HG03442 (cell line): ENCODE results near the gene EMX2.
"Not testable (repeated sequence)": the region's sequence is repeated elsewhere in the genome, so short reads cannot be mapped to it uniquely, and the experiment has no call there.

Experiments used
- ATAC-seq: cut with Tn5 transposase; IDR thresholded peaks from one replicate; pipeline ENCODE4 v1.9.1; 2021; ENCODE audit warnings: mild to moderate bottlenecking, moderate library complexity; ENCODE audit not compliant: unreplicated experiment

The EMX2 gene

DNA sequence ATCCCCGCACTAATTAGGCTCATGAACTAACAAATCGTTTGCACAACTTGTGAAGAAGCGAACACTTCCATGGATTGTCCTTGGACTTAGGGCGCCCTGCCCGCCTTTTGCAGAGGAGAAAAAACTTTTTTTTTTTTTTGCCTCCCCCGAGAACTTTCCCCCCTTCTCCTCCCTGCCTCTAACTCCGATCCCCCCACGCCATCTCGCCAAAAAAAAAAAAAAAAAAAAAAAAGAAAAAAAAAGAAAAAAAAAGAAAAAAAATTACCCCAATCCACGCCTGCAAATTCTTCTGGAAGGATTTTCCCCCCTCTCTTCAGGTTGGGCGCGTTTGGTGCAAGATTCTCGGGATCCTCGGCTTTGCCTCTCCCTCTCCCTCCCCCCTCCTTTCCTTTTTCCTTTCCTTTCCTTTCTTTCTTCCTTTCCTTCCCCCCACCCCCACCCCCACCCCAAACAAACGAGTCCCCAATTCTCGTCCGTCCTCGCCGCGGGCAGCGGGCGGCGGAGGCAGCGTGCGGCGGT, at the start of gene EMX2:
TSS of gene EMX2 (plus strand) at position 41 of the 519 bp plus-strand sequence. CDS start 522 bp downstream, outside the sequence.
- no peak for ATAC-seq

DNA sequence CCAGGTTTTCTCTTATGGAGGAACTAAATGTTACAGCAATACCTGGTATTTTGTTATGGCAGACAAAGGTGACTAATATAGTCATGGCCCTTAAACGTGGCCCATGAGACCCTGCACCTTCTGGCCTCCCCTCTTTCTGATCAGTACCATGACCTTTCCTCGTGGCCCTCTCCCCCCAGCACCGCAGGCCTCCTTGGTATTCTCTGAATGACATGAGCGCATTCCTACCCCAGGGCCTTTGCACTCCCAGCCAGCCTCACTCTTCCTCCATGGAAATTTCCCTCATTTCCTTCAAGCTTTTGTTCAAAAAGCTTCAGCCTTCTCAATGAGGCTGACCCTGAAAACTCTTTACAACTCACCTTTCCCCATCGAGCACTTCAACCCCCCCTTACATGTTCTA, 46.5 kb upstream of the EMX2 start:
- ATAC-seq, result no peak

DNA sequence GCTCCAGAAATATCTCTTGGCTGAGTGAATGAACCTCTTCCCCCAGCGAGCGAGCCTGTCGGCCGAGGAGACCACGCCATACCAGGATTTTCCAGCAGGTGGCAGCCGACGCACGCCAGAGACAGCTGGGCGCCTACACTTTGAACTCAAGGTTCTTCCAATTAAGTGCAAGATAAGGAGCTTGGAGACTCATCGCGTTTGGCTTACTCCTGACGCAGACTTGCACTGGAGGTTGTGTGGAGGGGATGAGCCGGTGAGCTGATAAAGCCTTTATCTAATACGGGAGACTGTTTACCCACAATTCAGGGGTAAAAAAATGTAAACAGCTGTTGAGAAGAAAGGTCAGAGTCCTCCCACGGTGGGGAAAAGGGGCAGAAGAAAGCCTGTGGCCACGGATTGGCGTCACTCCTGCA, 45.9 kb upstream of the EMX2 start:
- peak; percentile 71 for ATAC-seq

DNA sequence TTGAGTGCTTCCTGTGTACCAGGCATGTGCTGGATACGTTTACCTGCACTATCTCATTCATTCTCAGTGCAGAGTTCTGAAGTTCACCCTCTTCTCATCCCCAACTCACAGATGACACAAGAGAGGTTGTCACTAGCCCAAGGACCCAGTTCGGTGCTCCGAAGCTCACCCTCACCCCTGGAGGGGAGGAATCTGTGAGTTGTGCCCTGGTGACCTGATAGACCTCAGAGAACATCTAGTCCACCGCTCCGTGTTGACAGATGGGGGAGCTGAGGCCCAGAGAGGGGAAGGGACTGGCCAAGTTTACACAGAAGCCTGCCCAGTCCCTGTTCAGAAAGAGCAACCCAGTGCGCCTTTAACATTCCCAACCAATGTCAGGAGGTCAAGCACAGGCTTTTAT, 44.8 kb upstream of the EMX2 start:
- no peak for ATAC-seq

DNA sequence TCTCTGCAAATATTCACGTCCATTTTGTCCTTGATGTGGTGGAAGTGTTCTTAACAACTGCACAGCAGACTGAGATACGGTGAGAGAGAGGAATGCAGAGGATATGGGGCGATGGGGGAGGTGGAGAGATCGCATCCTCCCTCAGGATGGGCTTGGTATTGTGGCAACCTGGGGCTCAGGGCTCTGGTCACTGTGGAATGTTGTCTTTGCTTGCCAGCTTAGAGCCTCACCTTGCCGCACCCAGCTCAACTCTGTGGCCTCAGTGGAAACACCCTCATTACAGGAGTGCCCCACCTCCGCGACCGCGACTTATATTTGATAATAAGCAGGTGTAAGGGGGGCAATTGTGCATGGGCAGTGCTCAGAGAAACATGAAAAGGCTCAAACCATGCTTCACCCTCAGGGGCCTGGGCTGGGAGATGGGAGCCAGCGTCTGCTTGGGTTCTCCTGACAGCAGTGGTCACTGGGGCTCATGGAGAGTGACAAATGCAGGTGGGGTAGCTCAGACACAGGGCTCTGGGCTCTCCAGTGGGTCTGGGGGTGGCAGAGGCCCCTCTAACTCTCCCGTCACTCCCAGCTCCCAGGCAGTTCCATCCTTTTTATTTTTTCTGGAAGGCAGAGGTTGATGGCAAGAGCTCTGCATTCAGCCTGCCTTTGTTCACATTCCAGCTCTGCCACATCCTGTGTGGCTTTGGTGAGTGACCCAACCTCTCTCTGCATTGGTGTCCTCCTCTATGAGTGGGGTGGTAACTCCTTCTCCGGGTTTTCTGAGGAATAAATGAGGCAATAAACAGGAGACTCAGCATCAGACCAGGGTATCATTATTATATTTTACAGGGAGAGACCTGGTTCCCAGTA, 43.1 kb upstream of the EMX2 start:
- no peak for ATAC-seq

DNA sequence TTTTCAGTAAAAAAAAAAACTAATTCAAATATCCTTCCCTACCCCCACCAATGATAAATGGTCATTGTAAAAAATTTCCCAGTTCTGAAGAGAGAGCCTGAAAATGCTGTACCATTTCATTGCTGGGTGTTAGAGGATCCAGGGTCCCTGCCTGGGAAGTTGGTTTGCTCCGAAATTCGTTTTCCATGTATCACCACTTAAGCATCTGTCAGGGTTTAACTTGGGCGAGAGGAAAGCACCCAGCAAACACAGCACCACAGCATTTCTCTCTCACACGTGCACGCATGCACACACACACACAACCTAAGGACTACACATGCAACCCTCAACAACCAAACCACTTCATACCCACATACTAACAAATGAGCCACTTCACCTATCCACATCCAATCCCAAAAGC, 42.1 kb upstream of the EMX2 start:
- no peak for ATAC-seq

DNA sequence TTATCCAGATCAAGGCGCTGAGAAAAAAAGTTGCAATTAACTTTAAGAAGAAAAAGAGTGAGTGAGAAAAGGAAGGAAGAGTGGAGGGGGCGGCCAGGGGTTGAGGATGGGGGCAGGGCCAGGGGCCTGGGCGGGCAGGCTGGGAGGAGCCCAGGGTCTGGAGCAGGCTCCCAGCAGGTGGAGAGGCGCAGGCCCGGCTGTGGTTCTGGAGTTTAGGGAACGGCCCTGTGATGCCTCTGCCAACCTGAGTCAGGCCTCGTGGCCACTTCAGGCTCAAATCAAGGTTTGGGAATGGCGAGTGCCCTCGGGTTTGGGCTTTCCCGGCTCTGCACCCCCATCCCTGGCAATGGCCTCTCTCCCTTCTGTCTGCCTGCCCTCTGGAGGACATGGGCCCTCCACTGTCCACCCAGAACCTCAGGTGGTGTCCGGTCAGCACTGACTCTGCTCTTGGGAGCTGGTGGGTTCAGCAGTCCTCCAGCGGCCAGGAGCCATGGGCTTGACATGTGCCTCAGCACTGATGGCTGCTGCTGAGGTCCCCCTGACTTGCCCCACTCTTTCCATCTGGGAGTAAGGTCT, 41.0 kb upstream of the EMX2 start:
- ATAC-seq, result no peak

DNA sequence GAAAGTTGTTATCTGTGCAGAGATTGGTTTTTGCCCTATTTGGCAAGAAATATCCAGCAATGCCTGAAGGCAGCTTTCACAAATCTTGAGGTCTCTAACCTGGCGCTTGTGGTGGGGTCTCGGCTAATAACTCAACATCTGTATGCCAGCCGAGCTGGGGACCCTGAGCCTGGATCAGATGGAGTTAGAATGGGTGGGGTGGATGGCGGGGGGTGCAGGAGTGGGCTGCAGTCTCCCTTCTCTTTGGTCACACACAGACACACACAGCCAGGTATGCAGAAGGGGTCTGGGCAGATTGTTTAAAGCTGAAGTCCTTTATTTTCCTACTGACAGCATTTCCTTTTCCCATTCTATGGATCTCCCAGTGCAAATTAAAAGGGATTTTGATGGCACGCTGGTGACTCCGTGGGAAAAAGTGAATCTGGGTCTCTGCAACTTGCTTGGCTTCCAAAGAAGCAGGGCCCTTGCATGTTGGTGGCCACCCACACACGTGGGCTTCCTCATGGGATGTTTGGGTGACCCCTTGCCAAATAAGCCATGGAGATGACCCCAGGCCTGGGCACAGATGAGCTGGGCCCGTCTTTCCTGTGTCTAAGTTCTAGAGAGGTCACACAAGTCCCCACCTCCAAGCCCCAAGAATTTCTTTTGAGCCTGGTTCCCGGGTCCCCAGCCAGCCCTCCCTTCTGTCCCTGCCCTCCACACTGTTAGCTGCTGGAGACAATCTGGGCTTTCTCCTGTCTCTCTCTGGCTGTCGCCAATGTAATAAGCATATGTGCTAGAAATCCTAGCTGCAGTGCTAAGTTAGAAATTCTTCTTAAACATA, 39.9 kb upstream of the EMX2 start:
- peak; percentile 13 for ATAC-seq

DNA sequence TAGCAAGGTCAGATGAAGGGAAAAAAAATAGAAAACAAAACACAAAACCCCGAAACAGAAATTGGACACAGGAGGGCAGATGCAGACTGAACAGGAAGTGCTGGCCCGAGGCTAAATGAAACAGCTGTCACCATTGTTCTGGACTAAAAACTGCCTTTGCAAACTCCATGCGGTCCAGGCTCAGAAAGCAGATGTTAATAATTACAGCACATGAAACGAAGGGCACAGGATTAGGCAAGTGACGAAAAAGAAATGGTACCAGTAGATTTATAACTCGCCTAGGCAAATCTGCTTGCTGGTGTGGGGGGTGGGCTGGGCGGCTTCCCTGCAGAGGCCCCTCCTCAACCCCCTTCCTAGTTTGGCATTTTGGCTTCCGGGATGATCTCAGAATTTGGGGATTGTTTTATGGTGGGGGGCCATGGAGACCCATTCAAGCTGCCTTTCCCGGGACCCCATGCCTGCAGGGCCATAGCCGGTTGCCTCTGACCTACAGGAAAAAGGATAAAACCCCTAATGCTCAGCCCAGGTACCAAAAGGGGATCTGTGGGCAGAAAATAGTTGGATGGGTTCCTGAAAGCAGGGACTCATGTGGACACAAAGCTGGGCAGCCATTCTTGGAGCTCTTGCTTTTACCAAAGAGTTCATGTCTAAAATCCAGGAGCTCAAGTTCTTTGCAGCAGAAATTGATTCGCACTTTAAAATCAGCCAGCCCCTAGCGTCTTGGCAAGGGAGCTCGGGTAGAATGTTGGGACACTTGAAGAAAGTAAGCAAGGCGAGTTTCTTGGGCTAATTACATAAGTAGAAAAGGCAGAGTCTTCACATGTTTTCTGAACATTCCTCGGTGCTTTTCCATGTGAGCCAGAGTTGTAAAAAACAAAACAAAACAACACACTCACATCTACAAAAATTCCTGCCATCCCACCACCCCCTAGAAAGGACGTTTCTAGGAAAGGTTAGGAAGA, 39.0 kb upstream of the EMX2 start:
- peak; percentile 73 for ATAC-seq

DNA sequence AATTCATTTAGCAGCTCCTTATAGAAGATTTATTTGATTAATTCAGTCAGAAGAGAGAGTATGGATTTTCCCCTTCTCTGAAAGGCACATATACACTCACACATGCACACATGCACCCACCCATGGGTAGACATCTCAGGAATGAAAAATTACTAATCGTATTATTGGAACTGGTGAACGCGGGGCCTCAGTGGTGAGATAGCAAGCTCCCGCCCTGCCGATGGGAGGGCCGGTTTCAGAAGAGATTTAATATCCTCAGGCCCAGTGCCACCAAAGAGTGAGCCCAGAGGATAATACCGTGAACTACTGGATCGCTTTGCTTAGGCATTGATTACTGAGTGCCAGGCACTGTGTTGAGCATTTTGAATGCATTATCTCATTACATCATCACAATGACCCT, 38.0 kb upstream of the EMX2 start:
- no peak for ATAC-seq

DNA sequence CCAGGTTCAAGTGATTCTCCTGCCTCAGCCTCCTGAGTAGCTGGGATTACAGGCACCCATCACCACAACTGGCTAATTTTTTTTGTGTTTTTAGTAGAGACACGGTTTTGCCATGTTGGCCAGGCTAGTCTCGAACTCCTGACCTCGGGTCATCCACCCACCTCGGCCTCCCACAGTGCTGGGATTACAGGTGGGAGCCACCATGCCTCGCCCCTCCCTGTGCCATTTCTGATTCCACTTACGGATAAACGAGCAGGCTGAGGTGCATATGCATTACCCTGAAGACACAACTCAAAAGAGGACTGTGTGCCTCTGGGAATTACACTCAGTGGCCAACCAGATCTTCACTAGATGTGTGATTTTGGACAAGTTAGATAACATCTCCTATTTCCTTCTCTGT, 35.5 kb upstream of the EMX2 start:
- not testable (repeated sequence) for ATAC-seq

DNA sequence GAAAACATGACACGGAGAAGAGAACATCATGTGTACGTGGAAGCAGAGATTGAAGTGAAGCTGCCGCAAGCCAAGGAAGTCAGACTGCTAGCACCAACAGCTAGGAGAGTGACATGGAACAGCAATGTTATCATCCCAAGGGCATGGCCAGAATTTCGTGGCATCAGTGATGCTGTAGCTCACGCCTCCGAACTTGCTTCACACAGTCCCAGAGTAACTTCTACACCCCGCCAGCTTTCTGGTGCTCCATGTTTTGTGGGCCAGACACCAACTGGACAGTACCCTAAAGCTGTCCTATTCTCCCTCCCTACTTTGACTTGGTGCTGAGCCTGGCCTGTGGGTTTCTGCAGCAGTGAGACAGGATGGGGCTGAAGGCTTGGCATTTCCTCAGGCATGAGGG, 33.0 kb upstream of the EMX2 start:
- ATAC-seq, result no peak

DNA sequence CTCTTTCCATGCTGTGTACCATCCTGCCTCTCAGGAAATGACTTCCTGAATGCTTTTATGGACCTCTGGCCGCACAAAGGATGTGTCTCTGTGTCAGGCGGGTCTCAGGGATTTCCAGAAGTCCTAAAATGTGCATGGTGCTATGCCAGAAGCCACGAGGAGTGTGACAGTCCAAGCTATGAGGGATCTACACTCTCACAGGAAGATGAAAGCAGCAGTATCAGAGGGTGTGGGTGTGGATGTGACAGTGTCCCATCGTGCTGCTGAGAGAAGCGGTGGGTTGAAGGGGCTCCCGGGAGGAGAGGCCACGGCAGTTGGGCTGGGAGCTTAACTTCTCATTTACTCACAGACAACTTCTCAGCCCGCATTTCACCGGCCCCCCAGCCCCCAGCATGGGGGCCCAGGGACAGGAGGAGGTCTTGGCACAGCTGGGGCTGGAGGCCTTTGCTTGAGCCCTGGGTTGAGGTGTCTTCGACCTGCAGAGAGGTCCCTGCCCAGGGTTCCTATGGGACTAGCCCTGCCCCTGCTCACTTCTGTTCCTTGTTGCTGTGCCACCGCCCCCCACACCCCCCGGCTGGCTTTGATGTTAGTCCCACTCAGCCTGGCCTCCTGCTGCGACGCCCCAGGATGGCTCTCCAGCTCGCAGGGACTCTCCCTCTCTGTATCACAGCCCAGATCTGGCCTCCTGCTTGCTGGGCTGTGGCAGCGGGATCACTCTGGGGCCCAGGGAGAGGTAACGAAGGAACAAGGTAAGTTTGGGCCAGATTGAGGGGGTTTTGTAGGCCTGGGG, 30.8 kb upstream of the EMX2 start:
- ATAC-seq, result no peak

DNA sequence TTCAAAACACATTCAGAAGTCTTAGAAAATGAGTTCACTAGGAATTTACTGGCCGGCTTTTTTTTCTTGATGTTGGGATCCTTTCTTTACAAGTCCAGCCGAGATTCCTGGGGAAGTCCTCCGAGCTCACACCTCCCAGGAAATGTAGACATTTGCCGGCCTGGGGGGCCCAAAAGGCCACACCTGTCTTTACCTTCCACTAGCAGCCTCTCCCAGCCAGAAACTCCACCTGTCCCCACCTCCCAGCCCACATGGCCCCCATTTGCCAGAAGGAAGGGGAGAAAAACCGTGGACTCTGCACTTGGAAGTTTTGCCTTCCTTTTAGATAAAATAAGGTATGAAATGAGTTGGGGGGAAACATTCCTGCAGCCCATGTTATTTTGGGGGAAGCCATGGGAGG, 27.6 kb upstream of the EMX2 start:
- no peak for ATAC-seq

DNA sequence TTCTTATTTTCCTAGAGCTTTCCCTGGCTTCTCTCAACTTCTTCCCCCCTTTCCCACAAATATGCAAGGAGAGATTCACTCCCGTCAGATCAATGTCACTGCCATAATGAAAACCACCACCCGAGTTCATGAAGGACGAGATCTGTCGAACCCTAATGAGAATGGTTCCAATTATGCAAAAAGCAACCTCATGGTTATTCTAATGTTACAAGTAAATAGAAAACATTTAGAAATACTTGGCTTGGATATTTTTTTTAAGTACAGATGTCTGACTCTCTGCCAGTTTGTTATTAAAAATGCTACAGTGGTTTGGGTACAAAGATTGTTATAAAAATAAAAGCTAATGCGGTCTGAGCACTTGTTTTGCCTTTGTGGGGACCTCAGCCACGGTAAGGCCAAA, 25.9 kb upstream of the EMX2 start:
- ATAC-seq, result no peak

DNA sequence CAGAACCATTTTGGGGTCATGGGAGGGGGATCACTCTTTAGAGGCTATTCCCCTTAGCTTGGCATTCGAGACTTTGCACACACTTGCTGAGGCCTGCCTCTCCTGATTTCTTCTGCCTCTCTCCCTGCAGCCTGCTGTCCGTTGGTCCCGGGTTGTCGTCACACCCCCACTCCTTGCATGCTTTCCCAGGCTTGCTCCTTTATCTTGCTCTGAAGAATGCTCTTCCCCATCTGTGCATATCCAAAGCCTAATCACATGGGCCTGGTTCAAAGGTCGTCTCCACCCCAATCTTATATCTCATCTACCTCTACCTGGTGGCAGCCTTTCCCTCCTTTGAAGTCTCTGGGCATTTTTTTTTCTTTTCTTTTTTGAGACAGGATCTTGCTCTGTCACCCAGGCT, 24.3 kb upstream of the EMX2 start:
- no peak for ATAC-seq

DNA sequence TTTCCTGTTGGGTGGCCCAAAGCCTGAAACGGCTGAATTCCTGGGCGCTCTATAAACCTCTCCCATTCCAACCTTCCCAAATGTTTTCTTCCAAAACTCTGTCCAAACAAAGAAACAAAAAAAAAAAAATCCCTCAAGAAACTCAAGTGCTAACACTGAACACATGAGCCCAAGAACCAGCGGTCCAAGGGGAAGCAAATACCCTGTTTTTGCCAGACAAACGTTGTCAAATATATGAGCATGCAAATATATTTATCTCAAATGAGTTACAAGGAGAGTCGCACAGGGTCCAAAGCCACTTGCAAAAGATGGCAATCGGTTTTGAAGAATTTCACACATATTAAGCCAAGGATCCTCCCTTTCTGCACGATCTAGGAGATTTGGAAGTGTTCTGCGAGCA, 23.3 kb upstream of the EMX2 start:
- no peak for ATAC-seq

DNA sequence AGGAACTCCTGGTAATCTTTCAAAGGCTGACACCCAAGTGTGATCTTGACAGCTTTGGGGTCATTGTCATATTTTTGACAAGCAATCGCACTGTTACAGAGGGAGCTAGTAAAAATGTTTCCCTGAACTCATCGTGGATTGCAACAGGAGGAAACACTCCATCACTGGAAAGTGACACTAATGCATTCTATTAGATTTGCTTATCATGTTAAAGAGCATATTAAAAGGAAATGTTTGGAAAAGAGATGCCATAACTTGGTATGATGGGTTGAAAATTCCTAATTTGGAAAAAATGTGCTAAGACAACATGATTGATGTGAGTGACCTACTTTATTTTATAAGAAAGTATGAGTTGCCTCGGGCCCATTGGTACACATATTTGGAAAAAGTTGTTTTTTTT, 22.7 kb upstream of the EMX2 start:
- no peak for ATAC-seq

DNA sequence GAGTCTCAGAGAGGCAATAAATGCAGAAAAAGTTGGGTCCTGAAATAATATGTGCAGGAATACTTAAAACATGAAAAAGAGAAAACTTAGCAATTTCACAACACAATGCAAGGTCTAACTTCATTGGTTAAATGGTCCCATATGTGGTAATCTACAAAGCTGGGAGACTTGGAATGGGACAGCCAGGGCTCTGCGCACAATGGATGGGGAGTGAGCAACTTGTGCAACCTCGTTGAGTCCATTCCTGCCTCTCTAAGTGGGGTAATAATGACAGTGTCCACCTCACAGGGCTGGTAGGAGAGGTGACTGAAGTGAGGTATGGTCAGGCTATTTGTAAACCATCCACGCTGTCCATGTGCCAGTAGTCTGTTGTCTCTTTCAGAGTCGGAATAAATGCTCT, 11.8 kb upstream of the EMX2 start:
- no peak for ATAC-seq
